ENCODE measurements around the gene SCIN. TPM values are rescaled to one million over a fixed set of nuclear protein-coding genes. Genes with fewer than 3 reads are reported as not detected.

Gene SCIN
- total RNA-seq, 1 donor = 4.3 TPM

DNA sequence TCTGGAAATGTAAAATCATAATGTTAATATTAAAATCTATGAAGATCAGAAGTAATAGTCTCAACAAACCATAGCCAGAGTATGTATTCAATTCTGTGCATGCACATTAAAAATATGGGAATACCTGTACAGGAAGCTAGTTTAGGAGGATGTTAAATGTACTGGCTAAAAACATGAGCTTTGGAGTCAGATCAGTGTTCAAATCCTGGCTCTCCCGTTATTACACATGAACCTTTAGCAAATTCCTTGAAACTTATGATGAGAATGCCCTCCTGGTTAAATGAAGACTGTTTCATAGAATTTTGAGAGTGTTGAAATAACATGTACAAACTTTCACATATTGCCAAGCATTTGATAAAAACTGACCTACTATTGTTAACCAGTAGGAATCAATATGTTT, 121.5 kb downstream of the SCIN start:
- DNase-seq (ENCODE audit: low read depth) = no peak
- H3K4me3 ChIP-seq (ENCODE audit: low read depth, low read length) = no peak overlapping the region
- TF ChIP-seq, protein P1, sequence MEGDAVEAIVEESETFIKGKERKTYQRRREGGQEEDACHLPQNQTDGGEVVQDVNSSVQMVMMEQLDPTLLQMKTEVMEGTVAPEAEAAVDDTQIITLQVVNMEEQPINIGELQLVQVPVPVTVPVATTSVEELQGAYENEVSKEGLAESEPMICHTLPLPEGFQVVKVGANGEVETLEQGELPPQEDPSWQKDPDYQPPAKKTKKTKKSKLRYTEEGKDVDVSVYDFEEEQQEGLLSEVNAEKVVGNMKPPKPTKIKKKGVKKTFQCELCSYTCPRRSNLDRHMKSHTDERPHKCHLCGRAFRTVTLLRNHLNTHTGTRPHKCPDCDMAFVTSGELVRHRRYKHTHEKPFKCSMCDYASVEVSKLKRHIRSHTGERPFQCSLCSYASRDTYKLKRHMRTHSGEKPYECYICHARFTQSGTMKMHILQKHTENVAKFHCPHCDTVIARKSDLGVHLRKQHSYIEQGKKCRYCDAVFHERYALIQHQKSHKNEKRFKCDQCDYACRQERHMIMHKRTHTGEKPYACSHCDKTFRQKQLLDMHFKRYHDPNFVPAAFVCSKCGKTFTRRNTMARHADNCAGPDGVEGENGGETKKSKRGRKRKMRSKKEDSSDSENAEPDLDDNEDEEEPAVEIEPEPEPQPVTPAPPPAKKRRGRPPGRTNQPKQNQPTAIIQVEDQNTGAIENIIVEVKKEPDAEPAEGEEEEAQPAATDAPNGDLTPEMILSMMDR (IDR thresholded peaks at IDR 0.05; ENCODE audit: insufficient read depth, low read depth, low read length) = no peak

DNA sequence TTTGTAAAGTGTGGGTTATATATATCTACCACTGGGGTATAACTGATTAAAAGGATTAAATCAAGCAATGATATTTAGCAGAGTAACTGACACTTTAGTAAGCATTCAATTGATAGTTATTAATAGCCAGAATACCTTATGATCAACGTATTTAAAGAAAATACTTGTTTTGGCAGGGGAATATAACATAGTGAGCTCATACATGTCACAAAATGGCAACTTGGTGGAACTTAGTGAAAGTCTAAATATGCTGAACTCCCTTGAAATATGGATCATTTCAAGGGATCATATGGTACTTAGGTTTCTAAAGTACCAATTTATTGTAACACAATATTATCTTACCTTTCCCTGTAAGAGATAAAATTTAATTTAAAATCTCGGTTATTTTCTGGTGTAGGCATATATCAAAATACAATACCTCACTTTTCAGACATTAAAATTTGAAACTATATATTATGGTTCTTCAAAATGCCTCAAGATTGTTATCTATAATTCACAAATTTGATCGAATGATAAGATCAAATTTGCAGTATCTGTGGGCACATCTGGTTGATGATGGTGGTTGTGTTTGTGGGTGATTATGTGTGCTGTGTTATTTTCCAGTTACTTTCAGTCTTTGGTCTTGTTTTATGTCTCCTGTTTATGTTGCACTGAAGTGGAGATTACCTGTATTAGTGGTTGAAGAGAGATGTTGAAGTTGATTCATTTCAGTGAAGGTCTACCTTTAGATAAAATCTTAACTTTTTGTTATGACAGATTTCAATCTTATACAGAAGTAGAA, 122.1 kb downstream of the SCIN start:
- no peak for DNase-seq (ENCODE audit: low read depth)
- no peak overlapping the region for H3K4me3 ChIP-seq (ENCODE audit: low read depth, low read length)
- TF ChIP-seq, protein P1 (IDR thresholded peaks at IDR 0.05; ENCODE audit: insufficient read depth, low read depth, low read length) = no peak

DNA sequence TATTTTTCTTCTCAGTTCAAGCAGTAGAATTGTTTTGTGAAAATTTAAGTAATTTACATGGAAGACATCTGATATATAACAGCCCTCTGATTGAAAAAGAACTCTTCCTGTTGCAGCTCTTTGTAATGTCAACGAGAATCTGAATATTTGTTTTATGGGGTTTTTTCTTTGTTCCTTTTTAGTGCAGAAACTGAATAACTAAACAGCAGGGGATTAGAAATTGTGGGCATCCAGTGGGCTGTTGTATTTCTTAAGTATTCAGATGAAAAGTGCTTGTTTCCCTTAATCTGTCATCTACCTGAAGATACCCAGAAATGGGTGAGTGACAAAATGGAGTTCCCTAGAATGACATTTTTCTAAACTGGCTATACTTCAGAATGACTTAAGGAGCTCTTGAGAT, 124.3 kb downstream of the SCIN start:
- DNase-seq (ENCODE audit: low read depth) = no peak
- H3K4me3 ChIP-seq (ENCODE audit: low read depth, low read length) = no peak overlapping the region
- TF ChIP-seq, protein P1 (IDR thresholded peaks at IDR 0.05; ENCODE audit: insufficient read depth, low read depth, low read length) = no peak

DNA sequence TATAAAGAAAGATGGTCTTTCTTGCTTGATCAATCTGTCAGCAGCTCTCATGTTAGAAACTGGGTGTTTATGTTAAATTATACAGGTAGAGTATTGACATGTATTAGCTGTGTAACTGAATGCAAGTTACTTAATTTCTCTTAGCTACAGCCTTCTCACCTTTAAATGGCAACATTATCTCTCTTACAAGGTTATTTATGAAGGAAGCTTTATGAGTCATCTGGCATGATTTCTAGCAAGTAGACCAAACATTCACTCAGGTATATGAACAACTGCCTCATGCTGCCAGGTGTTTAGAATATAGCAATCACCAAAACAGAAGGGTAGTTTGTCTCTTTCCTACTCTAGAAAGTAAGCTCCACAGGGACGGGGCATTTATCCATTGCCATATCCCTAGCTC, 125.4 kb downstream of the SCIN start:
- no peak for DNase-seq (ENCODE audit: low read depth)
- no peak overlapping the region for H3K4me3 ChIP-seq (ENCODE audit: low read depth, low read length)
- TF ChIP-seq, protein P1 (IDR thresholded peaks at IDR 0.05; ENCODE audit: insufficient read depth, low read depth, low read length) = no peak

DNA sequence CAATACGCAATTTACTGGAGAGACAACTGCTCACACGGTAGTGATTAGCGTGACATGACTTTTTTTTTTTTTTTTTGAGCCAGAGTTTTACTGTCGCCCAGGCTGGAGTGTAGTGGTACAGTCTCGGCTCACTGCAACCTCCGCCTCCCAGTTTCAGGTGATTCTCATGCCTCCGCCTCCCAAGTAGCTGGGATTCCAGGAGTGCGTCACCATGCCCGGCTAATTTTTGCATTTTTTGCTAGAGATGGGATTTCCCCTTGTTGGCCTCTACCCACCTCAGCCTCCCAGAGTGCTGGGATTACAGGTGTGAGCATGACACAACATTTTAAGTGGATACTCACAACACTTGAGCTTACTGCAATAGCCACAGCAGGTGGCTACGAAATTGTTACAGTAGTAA, 128.8 kb downstream of the SCIN start:
- TF ChIP-seq, protein P1 (IDR thresholded peaks at IDR 0.05; ENCODE audit: insufficient read depth, low read depth, low read length) = no peak
- no peak for DNase-seq (ENCODE audit: low read depth)
- H3K4me3 ChIP-seq (ENCODE audit: low read depth, low read length) = no peak overlapping the region

DNA sequence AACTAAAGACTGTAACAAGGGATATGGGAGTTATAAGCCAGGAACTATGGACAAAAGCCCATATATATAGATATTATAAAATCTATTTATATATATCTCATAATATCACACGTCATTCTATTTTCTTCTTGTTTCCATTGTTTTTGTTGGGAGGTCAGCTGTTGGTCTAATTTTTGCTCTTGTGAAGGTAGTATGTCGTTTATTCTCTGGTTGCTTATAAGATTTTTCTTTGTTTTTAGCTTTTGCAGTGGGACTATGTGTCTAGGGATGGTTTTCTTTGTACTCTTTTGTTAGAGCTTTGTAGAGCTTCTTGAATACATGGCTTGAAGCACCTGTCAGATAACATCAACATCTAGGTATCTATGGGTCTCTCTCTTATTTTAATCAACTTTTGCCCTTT, 130.9 kb downstream of the SCIN start:
- TF ChIP-seq, protein P1 (IDR thresholded peaks at IDR 0.05; ENCODE audit: insufficient read depth, low read depth, low read length) = no peak
- no peak for DNase-seq (ENCODE audit: low read depth)
- H3K4me3 ChIP-seq (ENCODE audit: low read depth, low read length) = no peak overlapping the region

DNA sequence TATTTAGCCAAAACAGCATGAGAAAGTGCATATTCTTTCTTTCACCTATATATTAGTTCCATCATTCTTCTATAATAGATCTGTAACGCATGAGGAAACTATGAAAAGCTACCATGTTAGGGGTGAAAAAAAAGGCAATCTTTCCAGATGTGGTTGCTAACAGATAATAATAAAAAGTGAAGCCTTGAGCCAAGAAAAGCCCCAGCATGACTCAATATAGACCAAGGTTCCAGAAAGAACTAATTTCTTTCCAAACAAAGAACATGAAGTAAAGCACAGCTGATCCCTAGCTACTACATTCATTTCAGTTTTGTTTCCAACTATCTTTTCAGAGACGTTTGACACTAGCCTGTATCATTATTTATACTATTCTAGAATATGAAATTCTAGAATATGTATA, 133.4 kb downstream of the SCIN start:
- DNase-seq (ENCODE audit: low read depth) = peak; percentile 60
- no peak overlapping the region for H3K4me3 ChIP-seq (ENCODE audit: low read depth, low read length)
- TF ChIP-seq, protein P1 (IDR thresholded peaks at IDR 0.05; ENCODE audit: insufficient read depth, low read depth, low read length) = no peak
